ENCODE measurements around the gene PLCL2. TPM values are rescaled to one million over a fixed set of nuclear protein-coding genes. Genes with fewer than 3 reads are reported as not detected.

The PLCL2 gene
- total and polyA plus RNA-seq, 9 donors: 12.6 to 54.2 (median 24.7) TPM

GRCh38 chr3:16994854-16995525 lies 110.2 kb downstream of the PLCL2 start:
- intact Hi-C loops (cut with DNase I): no loop called here

GRCh38 chr3:16995601-16996000 lies 110.8 kb downstream of the PLCL2 start:
- H3K36me3 ChIP-seq: no peaks in the 10 kb centered on the region
- H3K27ac ChIP-seq: no peak overlapping the region
- WGBS, 3 donors: 91 to 94% (median 93%) methylated on average over 3 of the region's 3 CpGs
- no peak overlapping the region for H3K4me3 ChIP-seq
- peaks cover 5% of the 10 kb centered on the region for H3K4me1 ChIP-seq (ENCODE audit: insufficient read depth)
- intact Hi-C loops (cut with DNase I): no loop called here
- no peak for DNase-seq
- TF ChIP-seq POLR2A (IDR thresholded peaks at IDR 0.05): no peak
- TF ChIP-seq CTCF (IDR thresholded peaks at IDR 0.05): no peak
- no peak for TF ChIP-seq EP300 (IDR thresholded peaks at IDR 0.05)
- H3K9me3 ChIP-seq: no peaks in the 10 kb centered on the region
- no peaks in the 10 kb centered on the region for H3K27me3 ChIP-seq

More at GRCh38 chr3:16994854-16995525, 110.2 kb downstream of the PLCL2 start:
- 80 to 93% (median 83%) methylated on average over 4 of the region's 4 CpGs for WGBS, 3 donors
- H3K4me1 ChIP-seq (ENCODE audit: insufficient read depth): peaks cover 6% of the 10 kb centered on the region
- no peaks in the 10 kb centered on the region for H3K9me3 ChIP-seq
- no peaks in the 10 kb centered on the region for H3K27me3 ChIP-seq
- no peak overlapping the region for H3K4me3 ChIP-seq
- H3K36me3 ChIP-seq: no peaks in the 10 kb centered on the region
- no peak overlapping the region for H3K27ac ChIP-seq
- no peak for DNase-seq
- no peak for TF ChIP-seq EP300 (IDR thresholded peaks at IDR 0.05)
- no peak for TF ChIP-seq CTCF (IDR thresholded peaks at IDR 0.05)
- no peak for TF ChIP-seq POLR2A (IDR thresholded peaks at IDR 0.05)

GRCh38 chr3:16998236-16998923 lies 113.6 kb downstream of the PLCL2 start:
- intact Hi-C loops (cut with DNase I): no loop called here
- Histone ChIP-seq H3K36me3 (no peaks in the 10 kb centered on the region), H3K27ac (no peak overlapping the region), H3K4me3 (no peak overlapping the region), H3K4me1 (ENCODE audit: insufficient read depth) (peaks cover 2% of the 10 kb centered on the region), H3K27me3 (no peaks in the 10 kb centered on the region), H3K9me3 (no peaks in the 10 kb centered on the region)
- no peak for TF ChIP-seq POLR2A (IDR thresholded peaks at IDR 0.05)
- no peak for TF ChIP-seq CTCF (IDR thresholded peaks at IDR 0.05)
- no peak for TF ChIP-seq EP300 (IDR thresholded peaks at IDR 0.05)
- 71 to 77% (median 75%) methylated on average over 3 of the region's 3 CpGs for WGBS, 3 donors
- DNase-seq: no peak

- TF ChIP-seq POLR2A (IDR thresholded peaks at IDR 0.05) (no peak), EP300 (IDR thresholded peaks at IDR 0.05) (no peak), CTCF (IDR thresholded peaks at IDR 0.05) (no peak)
- H3K27me3 ChIP-seq: no peaks in the 10 kb centered on the region
- intact Hi-C loops (cut with DNase I): no loop called here
- DNase-seq: no peak
- no peak overlapping the region for H3K4me3 ChIP-seq
- H3K9me3 ChIP-seq: no peaks in the 10 kb centered on the region
- WGBS, 3 donors: 85 to 90% (median 88%) methylated on average over 2 of the region's 2 CpGs
- no peaks in the 10 kb centered on the region for H3K36me3 ChIP-seq
- H3K27ac ChIP-seq: no peak overlapping the region
- peaks cover 2% of the 10 kb centered on the region for H3K4me1 ChIP-seq (ENCODE audit: insufficient read depth)
These were observed 114.4 kb downstream of the PLCL2 start for GRCh38 chr3:16999161-16999560.

All from ovary (tissue), 9 donors.